HepG2 (cell line): Measurements from ENCODE around the gene VAC14. TPM values are rescaled to one million over a fixed set of nuclear protein-coding genes. Genes with fewer than 3 reads are reported as not detected.
A peak's percentile ranks its signal among the peaks of the same experiment; 100 is the strongest.

Source experiments
- ATF3 ChIP-seq: sonication (generic); formaldehyde crosslinking; IDR thresholded peaks from 2 replicates; pipeline ENCODE4 v1.4.0; 2020; ENCODE audit warnings: missing genetic modification reagents
- CERS6 ChIP-seq: sonication (generic); formaldehyde crosslinking; IDR thresholded peaks from 2 replicates; pipeline ENCODE4 v1.5.0; 2020; ENCODE audit warnings: missing genetic modification reagents
- CHD2 ChIP-seq: IDR thresholded peaks from 2 replicates; pipeline ENCODE4 v1.6.1; 2011; ENCODE audit warnings: low read depth, low read length, improper control_type of control experiment
- GFI1 ChIP-seq: sonication (generic); formaldehyde crosslinking; IDR thresholded peaks from 2 replicates; pipeline ENCODE4 v1.5.0; 2020; ENCODE audit warnings: missing genetic modification reagents, mild to moderate bottlenecking, borderline replicate concordance
- GTF2F1 ChIP-seq: fragments of 150-350 bp; IDR thresholded peaks from 2 replicates; pipeline ENCODE4 v1.6.1; 2014; ENCODE audit warnings: low read length
- JUNB ChIP-seq: sonication (generic); formaldehyde crosslinking; IDR thresholded peaks from 2 replicates; pipeline ENCODE4 v1.8.0; 2022; ENCODE audit warnings: missing genetic modification reagents, mild to moderate bottlenecking, borderline replicate concordance
- POGZ ChIP-seq: sonication (generic); formaldehyde crosslinking; IDR thresholded peaks from 2 replicates; pipeline ENCODE4 v1.4.0; 2020; ENCODE audit warnings: mild to moderate bottlenecking, missing genetic modification reagents
- POLR2G ChIP-seq: fragments of 200-400 bp; formaldehyde crosslinking; IDR thresholded peaks from 2 replicates; pipeline ENCODE4 v1.6.1; 2018; ENCODE audit warnings: mild to moderate bottlenecking, low read depth, low read length, moderate library complexity
- RFXANK ChIP-seq: IDR thresholded peaks from 2 replicates; pipeline ENCODE4 v1.6.1; 2016
- ZNF547 ChIP-seq: sonication (generic); formaldehyde crosslinking; IDR thresholded peaks from 2 replicates; pipeline ENCODE4 v1.5.1; 2020; ENCODE audit warnings: mild to moderate bottlenecking, missing genetic modification reagents
- ZNF557 ChIP-seq: sonication (generic); formaldehyde crosslinking; IDR thresholded peaks from 2 replicates; pipeline ENCODE4 v1.4.0; 2020; ENCODE audit warnings: missing genetic modification reagents
- ZNF605 ChIP-seq: sonication (generic); formaldehyde crosslinking; IDR thresholded peaks from 2 replicates; pipeline ENCODE4 v1.8.0; 2022; ENCODE audit warnings: mild to moderate bottlenecking, missing genetic modification reagents
- ZNF674 ChIP-seq: sonication (generic); formaldehyde crosslinking; IDR thresholded peaks from 2 replicates; pipeline ENCODE4 v1.5.0; 2020; ENCODE audit warnings: low read depth, mild to moderate bottlenecking, missing genetic modification reagents
- polyA plus RNA-seq, 8 experiments: library from polyadenylated mRNA; depleted of rRNA in 3 of 8; stranded (reverse) in 7 of 8; unstranded in 1 of 8; fragments of >200 nt; fragmentation: Illumina TruSeq in 4 of 8; extraction: Trizol in 4 of 8; gene quantifications; 2 replicates each; pipeline versions ENCODE4 v1.2.1 to v1.2.3, GENCODE V29; 2011 to 2016; ENCODE audit warnings: low read depth in 4 of 8, missing spikeins in 1 of 8, mixed read lengths in 1 of 8; ENCODE audit not compliant: insufficient read depth in 1 of 8
- total RNA-seq, 5 experiments: library from RNA; depleted of rRNA; stranded (reverse); fragments of >200 nt; fragmentation: Illumina TruSeq; extraction: Trizol; gene quantifications; 2 replicates each; pipeline ENCODE4 v1.2.3, GENCODE V29; 2016; ENCODE audit warnings: low read depth in 1 of 5
- TF ChIP-seq, protein P1 (sequence below): sonication (generic); formaldehyde crosslinking; IDR thresholded peaks from 2 replicates; pipeline ENCODE4 v1.4.0; 2020; ENCODE audit warnings: missing genetic modification reagents, mild to moderate bottlenecking, borderline replicate concordance
- TF ChIP-seq, protein P2 (sequence below): sonication (generic); formaldehyde crosslinking; IDR thresholded peaks from 2 replicates; pipeline ENCODE4 v1.5.0; 2020; ENCODE audit warnings: mild to moderate bottlenecking, missing genetic modification reagents
- TF ChIP-seq, protein P3 (sequence below): sonication (generic); formaldehyde crosslinking; IDR thresholded peaks from 2 replicates; pipeline ENCODE4 v1.8.1; 2023; ENCODE audit warnings: mild to moderate bottlenecking, missing genetic modification reagents
- TF ChIP-seq, protein P4 (sequence below): sonication (generic); formaldehyde crosslinking; IDR thresholded peaks from 2 replicates; pipeline ENCODE4 v1.4.0; 2020; ENCODE audit warnings: missing genetic modification reagents
- TF ChIP-seq, protein P5 (sequence below): sonication (generic); formaldehyde crosslinking; IDR thresholded peaks from 2 replicates; pipeline ENCODE4 v1.4.0; 2020; ENCODE audit warnings: missing genetic modification reagents

The VAC14 gene
- total and polyA plus RNA-seq, 2 of the 13 experiments (the other 11 are each of a cell fraction or from before 2014, with no cell fraction given): 23.5 to 24.6 TPM

DNA sequence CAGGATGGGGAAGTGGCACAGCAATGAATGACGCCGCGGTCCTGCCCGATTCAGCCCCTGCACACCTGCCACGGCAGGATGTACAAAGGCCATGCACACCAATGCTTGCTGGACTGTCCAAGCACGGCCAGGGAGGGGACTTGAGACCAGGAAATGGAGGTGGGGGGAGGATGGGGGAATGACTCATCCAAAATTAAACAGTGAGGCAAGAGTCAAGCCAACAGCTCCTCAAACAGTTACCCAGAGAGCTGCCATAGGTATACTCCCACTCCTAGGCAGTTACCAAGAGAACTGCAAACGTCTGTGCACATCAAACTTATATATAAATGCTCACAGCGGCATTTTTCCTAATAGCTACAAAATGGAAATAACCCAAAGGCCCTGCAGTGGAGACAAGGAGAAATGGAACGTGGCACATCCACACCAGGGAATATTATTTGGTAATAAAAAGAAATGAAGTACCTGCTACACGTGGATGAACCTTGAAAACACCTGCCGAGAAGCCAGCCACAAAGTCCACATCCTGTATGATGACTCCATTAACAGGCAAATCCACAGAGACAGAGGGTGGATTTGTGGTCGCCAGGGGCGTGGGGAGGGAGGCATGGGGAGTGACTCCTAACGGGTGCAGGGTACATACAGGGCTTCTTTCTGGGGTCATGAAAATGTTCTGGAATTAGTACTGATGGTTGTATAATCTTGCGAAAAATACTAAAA is 54.1 kb downstream of the VAC14 start (continued):
- TF ChIP-seq, protein P1, sequence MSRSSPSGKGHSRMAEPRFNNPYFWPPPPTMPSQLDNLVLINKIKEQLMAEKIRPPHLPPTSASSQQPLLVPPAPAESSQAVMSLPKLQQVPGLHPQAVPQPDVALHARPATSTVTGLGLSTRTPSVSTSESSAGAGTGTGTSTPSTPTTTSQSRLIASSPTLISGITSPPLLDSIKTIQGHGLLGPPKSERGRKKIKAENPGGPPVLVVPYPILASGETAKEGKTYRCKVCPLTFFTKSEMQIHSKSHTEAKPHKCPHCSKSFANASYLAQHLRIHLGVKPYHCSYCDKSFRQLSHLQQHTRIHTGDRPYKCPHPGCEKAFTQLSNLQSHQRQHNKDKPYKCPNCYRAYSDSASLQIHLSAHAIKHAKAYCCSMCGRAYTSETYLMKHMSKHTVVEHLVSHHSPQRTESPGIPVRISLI (CRISPR knock-in tag): no peak
- TF ChIP-seq ATF3 (peak; percentile 100), ZNF674 (CRISPR knock-in tag) (no peak; the same call in 1 of the 2 replicates), ZNF557 (CRISPR knock-in tag) (peak; percentile 87), RFXANK (CRISPR knock-in tag) (no peak), ZNF547 (peak; percentile 10), POGZ (CRISPR knock-in tag) (peak; percentile 62), CHD2 (no peak), GFI1 (CRISPR knock-in tag) (peak; percentile 39; the same call in 1 of the 2 replicates), GTF2F1 (no peak; the same call in 1 of the 2 replicates), POLR2G (peak; percentile 92), ZNF605 (no peak), JUNB (CRISPR knock-in tag) (peak; percentile 100), CERS6 (CRISPR knock-in tag) (no peak)
- TF ChIP-seq, protein P2, sequence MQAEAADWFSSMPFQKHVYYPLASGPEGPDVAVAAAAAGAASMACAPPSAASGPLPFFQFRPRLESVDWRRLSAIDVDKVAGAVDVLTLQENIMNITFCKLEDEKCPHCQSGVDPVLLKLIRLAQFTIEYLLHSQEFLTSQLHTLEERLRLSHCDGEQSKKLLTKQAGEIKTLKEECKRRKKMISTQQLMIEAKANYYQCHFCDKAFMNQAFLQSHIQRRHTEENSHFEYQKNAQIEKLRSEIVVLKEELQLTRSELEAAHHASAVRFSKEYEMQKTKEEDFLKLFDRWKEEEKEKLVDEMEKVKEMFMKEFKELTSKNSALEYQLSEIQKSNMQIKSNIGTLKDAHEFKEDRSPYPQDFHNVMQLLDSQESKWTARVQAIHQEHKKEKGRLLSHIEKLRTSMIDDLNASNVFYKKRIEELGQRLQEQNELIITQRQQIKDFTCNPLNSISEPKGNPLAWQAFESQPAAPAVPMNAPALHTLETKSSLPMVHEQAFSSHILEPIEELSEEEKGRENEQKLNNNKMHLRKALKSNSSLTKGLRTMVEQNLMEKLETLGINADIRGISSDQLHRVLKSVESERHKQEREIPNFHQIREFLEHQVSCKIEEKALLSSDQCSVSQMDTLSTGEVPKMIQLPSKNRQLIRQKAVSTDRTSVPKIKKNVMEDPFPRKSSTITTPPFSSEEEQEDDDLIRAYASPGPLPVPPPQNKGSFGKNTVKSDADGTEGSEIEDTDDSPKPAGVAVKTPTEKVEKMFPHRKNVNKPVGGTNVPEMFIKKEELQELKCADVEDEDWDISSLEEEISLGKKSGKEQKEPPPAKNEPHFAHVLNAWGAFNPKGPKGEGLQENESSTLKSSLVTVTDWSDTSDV (CRISPR knock-in tag): no peak
- TF ChIP-seq, protein P3, sequence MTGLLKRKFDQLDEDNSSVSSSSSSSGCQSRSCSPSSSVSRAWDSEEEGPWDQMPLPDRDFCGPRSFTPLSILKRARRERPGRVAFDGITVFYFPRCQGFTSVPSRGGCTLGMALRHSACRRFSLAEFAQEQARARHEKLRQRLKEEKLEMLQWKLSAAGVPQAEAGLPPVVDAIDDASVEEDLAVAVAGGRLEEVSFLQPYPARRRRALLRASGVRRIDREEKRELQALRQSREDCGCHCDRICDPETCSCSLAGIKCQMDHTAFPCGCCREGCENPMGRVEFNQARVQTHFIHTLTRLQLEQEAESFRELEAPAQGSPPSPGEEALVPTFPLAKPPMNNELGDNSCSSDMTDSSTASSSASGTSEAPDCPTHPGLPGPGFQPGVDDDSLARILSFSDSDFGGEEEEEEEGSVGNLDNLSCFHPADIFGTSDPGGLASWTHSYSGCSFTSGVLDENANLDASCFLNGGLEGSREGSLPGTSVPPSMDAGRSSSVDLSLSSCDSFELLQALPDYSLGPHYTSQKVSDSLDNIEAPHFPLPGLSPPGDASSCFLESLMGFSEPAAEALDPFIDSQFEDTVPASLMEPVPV: no peak
- TF ChIP-seq, protein P4, sequence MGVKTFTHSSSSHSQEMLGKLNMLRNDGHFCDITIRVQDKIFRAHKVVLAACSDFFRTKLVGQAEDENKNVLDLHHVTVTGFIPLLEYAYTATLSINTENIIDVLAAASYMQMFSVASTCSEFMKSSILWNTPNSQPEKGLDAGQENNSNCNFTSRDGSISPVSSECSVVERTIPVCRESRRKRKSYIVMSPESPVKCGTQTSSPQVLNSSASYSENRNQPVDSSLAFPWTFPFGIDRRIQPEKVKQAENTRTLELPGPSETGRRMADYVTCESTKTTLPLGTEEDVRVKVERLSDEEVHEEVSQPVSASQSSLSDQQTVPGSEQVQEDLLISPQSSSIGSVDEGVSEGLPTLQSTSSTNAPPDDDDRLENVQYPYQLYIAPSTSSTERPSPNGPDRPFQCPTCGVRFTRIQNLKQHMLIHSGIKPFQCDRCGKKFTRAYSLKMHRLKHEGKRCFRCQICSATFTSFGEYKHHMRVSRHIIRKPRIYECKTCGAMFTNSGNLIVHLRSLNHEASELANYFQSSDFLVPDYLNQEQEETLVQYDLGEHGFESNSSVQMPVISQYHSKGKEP: no peak; the same call in 1 of the 2 replicates
- TF ChIP-seq, protein P5, sequence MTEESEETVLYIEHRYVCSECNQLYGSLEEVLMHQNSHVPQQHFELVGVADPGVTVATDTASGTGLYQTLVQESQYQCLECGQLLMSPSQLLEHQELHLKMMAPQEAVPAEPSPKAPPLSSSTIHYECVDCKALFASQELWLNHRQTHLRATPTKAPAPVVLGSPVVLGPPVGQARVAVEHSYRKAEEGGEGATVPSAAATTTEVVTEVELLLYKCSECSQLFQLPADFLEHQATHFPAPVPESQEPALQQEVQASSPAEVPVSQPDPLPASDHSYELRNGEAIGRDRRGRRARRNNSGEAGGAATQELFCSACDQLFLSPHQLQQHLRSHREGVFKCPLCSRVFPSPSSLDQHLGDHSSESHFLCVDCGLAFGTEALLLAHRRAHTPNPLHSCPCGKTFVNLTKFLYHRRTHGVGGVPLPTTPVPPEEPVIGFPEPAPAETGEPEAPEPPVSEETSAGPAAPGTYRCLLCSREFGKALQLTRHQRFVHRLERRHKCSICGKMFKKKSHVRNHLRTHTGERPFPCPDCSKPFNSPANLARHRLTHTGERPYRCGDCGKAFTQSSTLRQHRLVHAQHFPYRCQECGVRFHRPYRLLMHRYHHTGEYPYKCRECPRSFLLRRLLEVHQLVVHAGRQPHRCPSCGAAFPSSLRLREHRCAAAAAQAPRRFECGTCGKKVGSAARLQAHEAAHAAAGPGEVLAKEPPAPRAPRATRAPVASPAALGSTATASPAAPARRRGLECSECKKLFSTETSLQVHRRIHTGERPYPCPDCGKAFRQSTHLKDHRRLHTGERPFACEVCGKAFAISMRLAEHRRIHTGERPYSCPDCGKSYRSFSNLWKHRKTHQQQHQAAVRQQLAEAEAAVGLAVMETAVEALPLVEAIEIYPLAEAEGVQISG (CRISPR knock-in tag): peak; percentile 71
